LNCaP clone FGC (cell line): ENCODE results near the gene CACNA2D3.

Experiments used
- DNase-seq: peaks from one replicate; pipeline ENCODE4 v3.0.0-alpha.2; 2011; ENCODE audit warnings: low read depth
- H3K4me3 ChIP-seq: 2 replicates; pipeline ENCODE4 v1.5.1; 2011; ENCODE audit warnings: mild to moderate bottlenecking, low read depth, low read length, control low read depth
- CTCF ChIP-seq: IDR thresholded peaks from 2 replicates; pipeline ENCODE4 v1.5.1; 2012; ENCODE audit warnings: mild to moderate bottlenecking; ENCODE audit not compliant: control insufficient read depth, insufficient read depth; ENCODE audit errors: extremely low read depth

CACNA2D3 gene

DNA sequence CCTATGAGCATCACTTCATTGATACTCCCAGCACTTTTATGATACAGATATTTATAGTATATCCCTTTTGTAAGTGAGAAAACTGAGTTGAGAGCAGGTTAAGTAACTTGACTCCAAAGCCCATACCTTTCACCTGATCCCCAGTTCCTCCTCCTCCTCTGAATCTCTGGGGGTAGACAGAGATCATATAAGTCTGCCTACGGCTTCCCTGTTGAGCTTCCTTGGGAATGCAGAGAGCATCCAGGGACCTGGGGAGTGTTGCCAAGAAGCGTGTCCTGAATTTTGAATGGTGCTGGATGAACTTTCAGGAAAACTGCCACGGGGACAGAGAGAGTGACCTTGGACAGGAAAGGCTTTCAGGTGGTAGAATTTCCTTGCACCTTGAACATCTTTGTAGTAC lies 537.0 kb downstream of the CACNA2D3 start:
- no peak for TF ChIP-seq CTCF
- no peak for DNase-seq
- H3K4me3 ChIP-seq, result no peak overlapping the region

DNA sequence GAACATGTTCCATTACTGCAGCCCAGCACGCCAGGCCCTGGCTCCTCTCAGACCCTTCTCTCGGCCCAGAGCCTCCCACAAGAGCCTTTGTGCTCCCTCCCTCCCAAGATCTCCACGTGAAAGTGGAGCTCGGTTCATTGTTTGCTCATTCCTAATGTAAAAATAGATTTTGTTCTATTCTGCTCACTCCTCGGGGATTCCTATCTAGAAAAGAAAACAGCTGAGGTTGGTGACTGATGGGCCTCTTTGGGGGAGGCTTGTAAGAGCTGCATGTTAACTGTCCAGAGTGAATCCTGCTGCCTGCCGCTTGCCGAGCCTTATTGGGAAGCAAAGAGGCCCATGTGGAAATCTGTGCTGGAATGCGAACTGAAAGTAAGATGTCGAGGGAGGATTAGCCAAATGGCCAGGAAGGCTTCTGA lies 538.4 kb downstream of the CACNA2D3 start:
- DNase-seq, result no peak
- no peak for TF ChIP-seq CTCF
- no peak overlapping the region for H3K4me3 ChIP-seq

GRCh38 chr3:54661151-54661550 lies 538.8 kb downstream of the CACNA2D3 start:
- DNase-seq, result no peak
- H3K4me3 ChIP-seq, result no peak overlapping the region
- no peak for TF ChIP-seq CTCF

DNA sequence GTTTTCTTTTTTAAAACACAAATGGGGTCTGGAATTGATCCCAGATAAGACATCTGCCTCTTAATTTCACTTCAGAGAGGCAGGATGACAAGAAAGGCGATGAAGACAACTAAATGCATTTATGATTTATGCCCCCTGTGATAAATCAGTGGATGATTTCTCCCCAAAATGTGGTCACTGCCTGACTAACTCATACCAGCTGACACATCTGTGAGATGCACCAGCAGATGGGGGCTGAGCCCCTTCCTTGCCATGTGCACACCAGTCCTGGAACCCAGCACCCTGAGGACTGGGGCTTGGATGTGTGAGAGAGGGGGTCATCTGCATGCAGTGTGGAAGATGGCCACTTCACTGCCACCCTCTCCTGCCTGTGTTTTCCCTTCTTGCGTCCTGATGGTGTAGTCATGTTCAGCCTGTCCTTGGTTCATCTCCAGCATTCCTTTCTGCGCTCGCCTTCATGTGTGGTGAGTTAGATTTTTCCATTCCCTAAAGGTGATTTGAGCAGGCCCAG lies 541.2 kb downstream of the CACNA2D3 start:
- no peak overlapping the region for H3K4me3 ChIP-seq
- DNase-seq, result no peak
- no peak for TF ChIP-seq CTCF

DNA sequence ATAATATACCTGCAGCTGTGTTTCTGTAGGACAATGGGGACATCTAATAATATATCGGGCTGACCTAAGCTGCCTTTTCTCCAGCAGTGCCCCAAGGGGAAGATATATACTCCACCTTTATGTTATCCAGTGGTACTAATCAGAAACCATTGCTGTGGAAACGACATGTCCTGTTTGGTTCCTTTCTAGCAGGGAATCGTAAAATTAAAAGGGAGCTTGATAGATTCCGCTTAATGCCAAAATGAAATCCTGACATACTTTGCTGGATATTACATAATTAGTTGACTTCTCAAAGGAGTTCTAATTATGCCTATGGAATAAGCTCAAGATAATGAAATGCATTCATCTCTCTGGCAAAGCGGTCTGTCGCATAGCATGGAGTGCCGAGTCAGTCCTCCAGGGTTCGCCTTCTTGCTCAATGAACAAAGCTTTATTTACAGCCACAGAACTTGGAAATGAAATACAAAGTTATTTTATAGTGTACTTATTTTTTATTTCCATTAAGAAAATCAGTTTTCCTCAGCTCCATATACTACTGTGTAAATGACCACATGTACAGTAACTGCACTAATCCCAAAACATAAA lies 542.8 kb downstream of the CACNA2D3 start:
- TF ChIP-seq CTCF, result no peak
- no peak for DNase-seq
- no peak overlapping the region for H3K4me3 ChIP-seq

DNA sequence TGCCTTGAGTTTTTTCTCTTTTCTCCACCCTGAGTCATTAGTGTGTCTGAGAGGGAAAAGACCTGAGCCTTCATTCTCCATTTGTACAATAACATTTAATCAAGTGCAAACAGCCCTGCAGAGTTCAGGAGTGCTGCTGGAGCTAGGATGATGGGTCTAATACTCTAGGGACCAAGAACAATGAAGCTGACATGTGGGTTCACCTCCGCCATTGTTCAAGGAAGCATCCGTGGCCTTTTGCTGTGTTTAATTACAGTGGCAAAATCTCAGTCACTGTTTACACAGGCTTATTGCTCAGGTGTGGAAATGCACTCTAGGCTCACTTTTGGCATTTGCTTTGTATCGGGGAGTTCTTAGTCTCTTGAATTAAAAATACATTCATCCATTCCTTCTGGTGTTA lies 545.9 kb downstream of the CACNA2D3 start:
- DNase-seq, result no peak
- no peak for TF ChIP-seq CTCF
- H3K4me3 ChIP-seq, result no peak overlapping the region
